Erythroblast (primary cell): ENCODE data around the gene SUMO2.

ENCODE experiments used
- GATA1 ChIP-seq: IDR thresholded peaks from 2 replicates; pipeline ENCODE4 v1.6.1; 2011; ENCODE audit warnings: low read depth, mild to moderate bottlenecking, control low read depth, low read length, moderate library complexity
- POLR2A ChIP-seq: IDR thresholded peaks from 2 replicates; pipeline ENCODE4 v1.6.1; 2011; ENCODE audit warnings: mild to moderate bottlenecking, low read length

DNA sequence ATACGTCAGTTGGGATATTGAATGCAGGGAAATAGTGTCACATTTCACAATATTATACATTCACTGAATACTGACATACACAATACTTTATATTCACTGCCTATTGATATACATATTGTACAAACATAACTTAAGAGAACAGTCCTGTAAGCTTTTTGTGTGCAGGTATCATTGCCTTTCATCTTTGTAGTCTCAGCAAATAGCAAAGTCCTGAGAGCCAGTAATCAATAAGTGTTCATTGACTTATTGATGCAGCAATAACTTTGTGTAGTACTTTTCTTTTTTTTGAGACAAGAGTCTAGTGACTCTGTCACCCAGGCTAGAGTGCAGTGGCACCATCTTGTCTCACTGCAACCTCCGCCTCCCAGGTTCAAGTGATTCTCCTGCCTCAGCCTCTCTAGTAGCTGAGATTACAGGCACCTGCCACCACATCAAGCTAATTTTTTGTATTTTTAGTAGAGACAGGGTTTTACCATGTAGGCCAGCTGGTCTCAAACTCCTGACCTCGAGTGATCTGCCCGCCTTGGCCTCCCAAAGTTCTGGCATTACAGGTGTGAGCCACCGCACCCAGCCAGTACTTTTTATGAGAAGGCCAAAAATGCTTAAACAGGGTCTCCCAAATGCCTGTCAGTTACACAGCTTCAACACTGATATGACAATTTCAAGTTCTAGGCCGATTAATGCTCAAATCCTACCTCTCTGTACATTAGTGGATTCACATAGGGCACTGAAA lies 17.3 kb upstream of the SUMO2 start:
- no peak for TF ChIP-seq POLR2A
- no peak for TF ChIP-seq GATA1
